Spleen (tissue), 7 donors: Measurements from ENCODE around the gene OPCML.

ENCODE experiments used
- POLR2A ChIP-seq, 3 donors: fragments of 450-650 bp; IDR thresholded peaks; one replicate each; pipeline ENCODE4 v1.5.1; 2017; ENCODE audit warnings: antibody characterized with exemption in 3 of 3, mild to moderate bottlenecking in 1 of 3
- TF ChIP-seq, protein P1 (sequence below), 11 experiments: fragments of 200-600 bp in 7 of 11; fragments of 450-650 bp in 4 of 11; sonication (generic) in 4 of 11; IDR thresholded peaks in 8 of 11; conservative IDR thresholded peaks in 3 of 11; 1 replicate in 7 of 11; 2 replicates in 4 of 11; pipeline versions ENCODE4 v1.4.0 to v1.8.0; 2016 to 2021; ENCODE audit warnings: antibody characterized with exemption in 11 of 11, inconsistent platforms in 4 of 11, mild to moderate bottlenecking in 1 of 11
- donor health status: DM: no; HTN: no; CAD: no; lungs with moderate emphysema.
- donor health status: DM: no; HTN: no; CAD: no.
- donor health status: DM: no; HTN: no; CAD: no.

DNA sequence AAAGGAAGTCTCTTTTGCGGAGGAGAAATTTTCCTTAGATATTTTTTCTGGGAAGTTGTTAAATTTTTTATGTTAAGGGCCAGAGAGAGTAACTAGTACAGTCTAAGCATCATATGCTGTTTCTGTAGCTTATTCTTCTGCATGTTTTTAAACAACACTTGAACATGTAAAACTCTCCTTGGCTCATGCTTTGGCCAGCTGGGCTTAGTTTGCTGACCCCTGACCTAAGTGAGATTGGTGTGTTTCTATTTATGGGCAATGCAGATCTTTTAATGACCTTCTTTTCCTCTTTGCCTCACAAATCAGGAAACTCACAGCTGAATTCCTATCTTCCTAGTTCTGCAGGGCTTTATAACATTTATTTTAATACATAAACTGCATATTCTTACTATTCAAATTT lies 942.5 kb downstream of the OPCML start:
- TF ChIP-seq, protein P1, sequence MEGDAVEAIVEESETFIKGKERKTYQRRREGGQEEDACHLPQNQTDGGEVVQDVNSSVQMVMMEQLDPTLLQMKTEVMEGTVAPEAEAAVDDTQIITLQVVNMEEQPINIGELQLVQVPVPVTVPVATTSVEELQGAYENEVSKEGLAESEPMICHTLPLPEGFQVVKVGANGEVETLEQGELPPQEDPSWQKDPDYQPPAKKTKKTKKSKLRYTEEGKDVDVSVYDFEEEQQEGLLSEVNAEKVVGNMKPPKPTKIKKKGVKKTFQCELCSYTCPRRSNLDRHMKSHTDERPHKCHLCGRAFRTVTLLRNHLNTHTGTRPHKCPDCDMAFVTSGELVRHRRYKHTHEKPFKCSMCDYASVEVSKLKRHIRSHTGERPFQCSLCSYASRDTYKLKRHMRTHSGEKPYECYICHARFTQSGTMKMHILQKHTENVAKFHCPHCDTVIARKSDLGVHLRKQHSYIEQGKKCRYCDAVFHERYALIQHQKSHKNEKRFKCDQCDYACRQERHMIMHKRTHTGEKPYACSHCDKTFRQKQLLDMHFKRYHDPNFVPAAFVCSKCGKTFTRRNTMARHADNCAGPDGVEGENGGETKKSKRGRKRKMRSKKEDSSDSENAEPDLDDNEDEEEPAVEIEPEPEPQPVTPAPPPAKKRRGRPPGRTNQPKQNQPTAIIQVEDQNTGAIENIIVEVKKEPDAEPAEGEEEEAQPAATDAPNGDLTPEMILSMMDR (IDR thresholded peaks at IDR 0.05 in 8 of 11, conservative IDR thresholded peaks at IDR 0.05 in 3 of 11): no peak
- no peak for TF ChIP-seq POLR2A (IDR thresholded peaks at IDR 0.05)
